OCI-LY7 (cell line): ENCODE data around the gene EEIG1. TPM values are rescaled to one million over a fixed set of nuclear protein-coding genes. Genes with fewer than 3 reads are reported as not detected.

ENCODE experiments used
- BruUV-seq: library from RNA; stranded (reverse); fragments of 400-500 nt; replicated peaks from 2 replicates; lab custom pipeline; 2021; lab: Mats Ljungman, UMichigan
- CTCF ChIA-PET: fragments of 300-600 bp; sonication (Branson Sonifier 250); formaldehyde crosslinking; loops from one replicate; lab custom pipeline; 2022; ENCODE audit warnings: antibody characterized with exemption; ENCODE audit not compliant: unreplicated experiment; lab: Charles Lee
- POLR2A ChIA-PET: fragments of 300-600 bp; sonication (Branson Sonifier 250); formaldehyde crosslinking; loops from one replicate; lab custom pipeline; 2022; ENCODE audit warnings: antibody characterized with exemption; lab: Charles Lee
- DNase-seq: peaks from one replicate; pipeline ENCODE4 v3.0.0-alpha.2; 2015; ENCODE audit warnings: low spot score
- H2AFZ ChIP-seq: fragments of 200-600 bp; sonication (generic), shearing (Covaris generic); 2 replicates; pipeline ENCODE4 v1.6.1; 2014; ENCODE audit warnings: mild to moderate bottlenecking, antibody characterized with exemption, low read length, moderate library complexity
- H3K27ac ChIP-seq: fragments of 200-600 bp; sonication (generic); 2 replicates; pipeline ENCODE4 v1.5.1; 2014; ENCODE audit warnings: mixed run types, low read depth, mild to moderate bottlenecking, moderate library complexity, low read length, inconsistent platforms; ENCODE audit not compliant: poor library complexity, severe bottlenecking
- H3K36me3 ChIP-seq: fragments of 200-600 bp; sonication (generic); 2 replicates; pipeline ENCODE4 v1.6.1; 2014; ENCODE audit warnings: mild to moderate bottlenecking, antibody characterized with exemption, low read length, moderate library complexity, mixed read lengths; ENCODE audit not compliant: insufficient read depth
- H3K4me1 ChIP-seq: fragments of 200-600 bp; sonication (generic); 2 replicates; pipeline ENCODE4 v1.5.1; 2014; ENCODE audit warnings: mild to moderate bottlenecking, low read length; ENCODE audit not compliant: insufficient read depth, poor library complexity, severe bottlenecking
- H3K4me2 ChIP-seq: fragments of 200-600 bp; sonication (generic); 2 replicates; pipeline ENCODE4 v1.6.1; 2014; ENCODE audit warnings: mild to moderate bottlenecking, low read length
- H3K4me3 ChIP-seq: fragments of 200-600 bp; sonication (generic); 2 replicates; pipeline ENCODE4 v1.5.1; 2014; ENCODE audit warnings: mild to moderate bottlenecking, low read depth, low read length; ENCODE audit not compliant: poor library complexity, severe bottlenecking
- H3K79me2 ChIP-seq: fragments of 200-600 bp; sonication (generic); 2 replicates; pipeline ENCODE4 v1.6.1; 2016; ENCODE audit warnings: low read depth, mild to moderate bottlenecking, low read length, moderate library complexity, mixed read lengths; ENCODE audit not compliant: insufficient read depth
- H3K9me2 ChIP-seq: fragments of 200-600 bp; sonication (generic); 2 replicates; pipeline ENCODE4 v1.6.1; 2016; ENCODE audit warnings: mild to moderate bottlenecking, low read length, mixed read lengths; ENCODE audit not compliant: insufficient read depth
- H3K9me3 ChIP-seq: fragments of 200-600 bp; sonication (generic); 2 replicates; pipeline ENCODE4 v1.6.1; 2014; ENCODE audit warnings: mild to moderate bottlenecking, mixed run types, low read length, mixed read lengths
- H4K20me1 ChIP-seq: fragments of 200-600 bp; sonication (generic); 2 replicates; pipeline ENCODE4 v1.6.1; 2014; ENCODE audit warnings: mild to moderate bottlenecking, antibody characterized with exemption, low read length, moderate library complexity, mixed read lengths; ENCODE audit not compliant: insufficient read depth
- EZH2phosphoT487 ChIP-seq: fragments of 200-600 bp; sonication (generic); IDR thresholded peaks from 2 replicates; pipeline ENCODE4 v1.6.1; 2018; ENCODE audit warnings: low read depth, borderline replicate concordance, mild to moderate bottlenecking, mixed run types, antibody characterized with exemption, low read length, moderate library complexity, mixed read lengths
- intact Hi-C: fragments of 100-400 bp; cut with micrococcal nuclease; formaldehyde crosslinking; loops from one replicate; pipeline ENCODE4 v1.10.0; 2022; ENCODE audit not compliant: unreplicated experiment
- total RNA-seq, 2 experiments: library from RNA; depleted of rRNA in 1 of 2; stranded (reverse); fragments of >200 nt in 1 of 2; shearing (Covaris generic) in 1 of 2; gene quantifications; 2 replicates each; pipeline ENCODE4 v1.2.3, GENCODE V29; 2014 to 2022
- TF ChIP-seq, protein P1 (sequence below): fragments of 200-600 bp; sonication (generic); conservative IDR thresholded peaks from 2 replicates; pipeline ENCODE4 v1.5.1; 2014; ENCODE audit warnings: mild to moderate bottlenecking, antibody characterized with exemption, low read length, moderate library complexity, mixed read lengths

EEIG1 gene
- total RNA-seq, 2 experiments from 2014 or later, result 25.8 to 60.1 TPM

DNA sequence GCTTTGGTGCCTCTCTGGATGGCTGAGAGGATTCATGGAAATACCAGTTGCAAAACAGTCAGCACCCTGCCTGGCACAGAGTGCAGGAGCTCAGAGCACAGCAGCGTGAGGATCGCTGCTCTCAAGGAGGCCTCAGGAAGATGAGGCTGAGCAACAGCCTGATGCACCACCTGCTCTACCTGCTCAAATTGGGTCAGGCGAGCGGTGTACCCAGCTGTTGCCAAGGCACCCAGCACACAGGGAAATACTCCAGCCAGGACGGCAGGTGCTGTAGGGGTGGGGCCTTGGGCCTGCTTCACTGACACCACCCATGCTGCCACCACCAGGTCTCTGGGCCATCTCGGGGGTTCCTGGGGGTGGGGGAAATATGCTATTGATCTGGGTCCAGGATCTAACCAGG lies 4.3 kb downstream of the EEIG1 start:
- Histone ChIP-seq H3K27ac (peak overlapping the region; percentile 65), H3K4me1 (peaks cover 68% of the 10 kb centered on the region), H2AFZ (no peak overlapping the region), H3K9me3 (no peaks in the 10 kb centered on the region), H4K20me1 (peaks cover 39% of the 10 kb centered on the region; the same call in 1 of the 2 replicates), H3K79me2 (peaks cover 91% of the 10 kb centered on the region), H3K4me2 (peak overlapping the region; percentile 84), H3K4me3 (peak overlapping the region; percentile 80), H3K9me2 (no peaks in the 10 kb centered on the region), H3K36me3 (peaks cover 56% of the 10 kb centered on the region)
- POLR2A ChIA-PET, result interaction anchor here (0.9 to 1.4 kb wide), 4 partner anchors 9 to 58 kb away, joined by 3 to 7 read pairs (median 4); no protein-coding TSS in a partner anchor
- BruUV-seq, result no TSS peak
- TF ChIP-seq, protein P1, sequence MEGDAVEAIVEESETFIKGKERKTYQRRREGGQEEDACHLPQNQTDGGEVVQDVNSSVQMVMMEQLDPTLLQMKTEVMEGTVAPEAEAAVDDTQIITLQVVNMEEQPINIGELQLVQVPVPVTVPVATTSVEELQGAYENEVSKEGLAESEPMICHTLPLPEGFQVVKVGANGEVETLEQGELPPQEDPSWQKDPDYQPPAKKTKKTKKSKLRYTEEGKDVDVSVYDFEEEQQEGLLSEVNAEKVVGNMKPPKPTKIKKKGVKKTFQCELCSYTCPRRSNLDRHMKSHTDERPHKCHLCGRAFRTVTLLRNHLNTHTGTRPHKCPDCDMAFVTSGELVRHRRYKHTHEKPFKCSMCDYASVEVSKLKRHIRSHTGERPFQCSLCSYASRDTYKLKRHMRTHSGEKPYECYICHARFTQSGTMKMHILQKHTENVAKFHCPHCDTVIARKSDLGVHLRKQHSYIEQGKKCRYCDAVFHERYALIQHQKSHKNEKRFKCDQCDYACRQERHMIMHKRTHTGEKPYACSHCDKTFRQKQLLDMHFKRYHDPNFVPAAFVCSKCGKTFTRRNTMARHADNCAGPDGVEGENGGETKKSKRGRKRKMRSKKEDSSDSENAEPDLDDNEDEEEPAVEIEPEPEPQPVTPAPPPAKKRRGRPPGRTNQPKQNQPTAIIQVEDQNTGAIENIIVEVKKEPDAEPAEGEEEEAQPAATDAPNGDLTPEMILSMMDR, result no peak
- TF ChIP-seq EZH2phosphoT487, result no peak
- DNase-seq, result no peak
- intact Hi-C loops, result no loop called here
- CTCF ChIA-PET, result no interaction called here

DNA sequence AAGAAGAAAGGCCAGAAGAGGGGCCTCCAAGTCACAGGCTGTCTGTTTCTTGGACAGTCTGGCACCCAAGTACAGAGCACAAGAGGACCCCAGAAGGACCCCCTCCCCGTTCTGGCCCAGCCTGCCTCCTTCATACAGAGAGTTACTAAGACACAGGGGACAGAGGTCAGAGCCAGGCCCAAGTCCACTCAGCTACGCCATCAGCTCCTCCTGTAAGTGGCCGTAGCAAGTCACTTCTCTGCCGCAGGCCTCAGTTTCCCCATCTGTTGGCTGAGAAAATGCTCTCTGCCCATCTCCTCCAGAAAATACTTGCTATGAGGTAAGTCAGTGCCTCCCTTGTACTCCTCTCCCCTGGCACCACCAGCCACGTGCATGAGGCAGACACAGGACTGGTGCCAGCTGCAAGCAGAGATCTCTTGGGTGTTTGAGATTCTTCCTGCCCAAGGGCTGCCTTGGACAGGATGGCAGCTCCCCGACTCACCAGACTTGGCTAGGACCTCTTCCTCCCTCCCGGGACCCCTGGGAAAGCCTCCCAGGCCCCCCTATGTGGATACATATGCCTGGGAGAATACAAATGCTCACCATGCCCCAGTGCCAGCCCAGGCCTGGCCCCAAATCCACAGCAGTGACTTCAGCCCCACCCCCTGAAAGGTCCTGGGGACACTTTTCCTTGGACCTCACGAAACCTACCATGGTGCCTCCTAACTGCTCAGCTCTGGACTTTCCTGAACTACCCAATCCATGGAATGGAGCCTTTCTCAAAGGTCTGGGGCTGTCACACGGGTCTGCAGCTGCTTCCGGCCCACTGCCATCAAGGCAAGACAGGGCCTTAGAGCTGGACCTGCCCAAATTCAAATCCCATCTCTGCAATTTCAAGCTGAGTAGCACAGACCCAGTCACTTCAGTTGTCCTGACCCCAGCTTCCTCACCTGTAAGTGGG lies 5.1 kb downstream of the EEIG1 start:
- TF ChIP-seq, protein P1, result no peak
- no peak for TF ChIP-seq EZH2phosphoT487
- no TSS peak for BruUV-seq
- POLR2A ChIA-PET, result interaction anchor here (0.5 to 1.2 kb wide), 4 partner anchors 10 to 51 kb away, joined by 3 to 7 read pairs (median 3); no protein-coding TSS in a partner anchor
- Histone ChIP-seq H3K9me2 (no peaks in the 10 kb centered on the region), H3K4me3 (peak overlapping the region; percentile 80), H3K36me3 (peaks cover 56% of the 10 kb centered on the region), H3K4me2 (peak overlapping the region; percentile 84), H4K20me1 (peaks cover 39% of the 10 kb centered on the region; the same call in 1 of the 2 replicates), H3K4me1 (peaks cover 73% of the 10 kb centered on the region), H2AFZ (no peak overlapping the region), H3K9me3 (no peaks in the 10 kb centered on the region), H3K79me2 (peaks cover 90% of the 10 kb centered on the region), H3K27ac (peak overlapping the region; percentile 95)
- intact Hi-C loops, result no loop called here
- no peak for DNase-seq
- CTCF ChIA-PET, result interaction anchor here (1.6 kb wide), 1 partner anchor 20 kb away, joined by 5 read pairs; no protein-coding TSS in a partner anchor
